A549 (cell line): ENCODE measurements around the gene OR52D1. TPM values are rescaled to one million over a fixed set of nuclear protein-coding genes. Genes with fewer than 3 reads are reported as not detected.
A peak's percentile ranks its signal among the peaks of the same experiment; 100 is the strongest.

Experiments used
- ATAC-seq, 2 experiments: fragments of 200-7000 bp in 1 of 2; fragments of >200 bp in 1 of 2; cut with Nextera tagmentation in 1 of 2; cut with Tn5 transposase in 1 of 2; 3 replicates each; pipeline versions ENCODE4 v1.8.0 to v1.9.1; 2018 to 2020; ENCODE audit warnings: mild to moderate bottlenecking in 1 of 2, moderate library complexity in 1 of 2
- CTCF ChIA-PET: fragments of 300-600 bp; sonication (Branson Sonifier 250); formaldehyde crosslinking; extraction: SDS; loops from one replicate; lab custom pipeline; 2021; ENCODE audit warnings: antibody characterized with exemption, inconsistent platforms; lab: Yijun Ruan, JAX
- POLR2A ChIA-PET: fragments of 350-600 bp; formaldehyde crosslinking; extraction: SDS; loops from one replicate; lab custom pipeline; 2021; ENCODE audit warnings: antibody characterized with exemption, inconsistent platforms; lab: Yijun Ruan, JAX
- DNase-seq, 2 experiments: peaks; one replicate each; pipeline versions ENCODE4 v3.0.0 to v3.0.0-alpha.2; 2011 to 2016; ENCODE audit warnings: low read depth in 1 of 2, low spot score in 1 of 2
- FAIRE-seq: peaks from 2 replicates; lab custom pipeline; 2011; peaks lifted over from hg19 to GRCh38; lab: Jason Lieb, UNC
- H3K27ac ChIP-seq, 2 experiments: fragments of >200 bp; sonication (Bioruptor Twin); formaldehyde crosslinking; 3 replicates each; pipeline ENCODE4 v1.5.1; 2016 to 2017
- H3K4me1 ChIP-seq: fragments of >200 bp; sonication (Bioruptor Twin); formaldehyde crosslinking; 3 replicates; pipeline ENCODE4 v1.6.1; 2016
- H3K4me2 ChIP-seq: fragments of >200 bp; sonication (Bioruptor Twin); formaldehyde crosslinking; 3 replicates; pipeline ENCODE4 v1.6.1; 2016
- H3K4me3 ChIP-seq: fragments of >200 bp; sonication (Bioruptor Twin); formaldehyde crosslinking; 3 replicates; pipeline ENCODE4 v1.5.1; 2016
- H3K9me3 ChIP-seq: fragments of >200 bp; sonication (Bioruptor Twin); formaldehyde crosslinking; 3 replicates; pipeline ENCODE4 v1.6.1; 2016
- CHD2 ChIP-seq: fragments of 150-350 bp; IDR thresholded peaks from 2 replicates; pipeline ENCODE4 v1.6.1; 2014; ENCODE audit warnings: low read length; ENCODE audit not compliant: partially characterized antibody
- EP300 ChIP-seq, 2 experiments: fragments of >200 bp; sonication (Bioruptor Twin); formaldehyde crosslinking; IDR thresholded peaks; 2 replicates in 1 of 2; 3 replicates in 1 of 2; pipeline ENCODE4 v1.6.1; 2016 to 2017
- ESRRA ChIP-seq: fragments of 150-350 bp; IDR thresholded peaks from 2 replicates; pipeline ENCODE4 v1.6.1; 2014; ENCODE audit warnings: mild to moderate bottlenecking, low read length, borderline replicate concordance
- HEYL ChIP-seq: fragments of 250-450 bp; sonication (Bioruptor Pico); IDR thresholded peaks from 2 replicates; pipeline ENCODE4 v1.8.0; 2021; ENCODE audit warnings: mild to moderate bottlenecking, moderate library complexity
- HOXB13 ChIP-seq: fragments of 250-450 bp; sonication (Bioruptor Pico); IDR thresholded peaks from 2 replicates; pipeline ENCODE4 v1.5.0; 2020; ENCODE audit warnings: low read depth, mild to moderate bottlenecking, moderate library complexity
- MAFK ChIP-seq: fragments of 450-650 bp; IDR thresholded peaks from 2 replicates; pipeline ENCODE4 v1.6.1; 2014; ENCODE audit not compliant: partially characterized antibody
- MAZ ChIP-seq: fragments of 150-350 bp; IDR thresholded peaks from 2 replicates; pipeline ENCODE4 v1.6.1; 2014; ENCODE audit warnings: antibody characterized with exemption, low read depth, low read length, borderline replicate concordance
- POLR2AphosphoS2 ChIP-seq: conservative IDR thresholded peaks from 2 replicates; pipeline ENCODE4 v1.6.1; 2012; ENCODE audit warnings: low read length, improper control_type of control experiment, inconsistent platforms
- RAD21 ChIP-seq, 2 experiments: fragments of >200 bp in 1 of 2; sonication (Bioruptor Twin) in 1 of 2; formaldehyde crosslinking in 1 of 2; IDR thresholded peaks in 1 of 2; conservative IDR thresholded peaks in 1 of 2; 2 replicates in 1 of 2; 3 replicates in 1 of 2; pipeline ENCODE4 v1.6.1; 2012 to 2018; ENCODE audit warnings: inconsistent platforms in 1 of 2
- ZFP36 ChIP-seq: fragments of 450-650 bp; IDR thresholded peaks from 2 replicates; pipeline ENCODE4 v1.6.1; 2014; ENCODE audit warnings: borderline replicate concordance; ENCODE audit not compliant: partially characterized antibody
- ZNF302 ChIP-seq: fragments of 250-450 bp; sonication (Bioruptor Pico); IDR thresholded peaks from 2 replicates; pipeline ENCODE4 v1.9.0; 2021; ENCODE audit warnings: inconsistent platforms, mild to moderate bottlenecking, moderate library complexity
- WGBS: methylation state at CpG from one replicate; pipeline ENCODE4 v1.1.6; 2017; ENCODE audit errors: missing lambda C conversion rate; 5-methylcytosine and 5-hydroxymethylcytosine counted together
- polyA plus RNA-seq, 4 experiments: library from polyadenylated mRNA; depleted of rRNA in 3 of 4; stranded (reverse); fragments of >200 nt; fragmentation: RNase III in 1 of 4; extraction: RNeasy Plus Mini Kit Qiagen cat#74134 plus additional on column Dnase treatment in 1 of 4; gene quantifications; 2 replicates in 3 of 4; 3 replicates in 1 of 4; pipeline ENCODE4 v1.2.3, GENCODE V29; 2011 to 2017
- TF ChIP-seq, protein P1 (sequence below): IDR thresholded peaks from 2 replicates; pipeline ENCODE4 v1.6.1; 2012
- TF ChIP-seq, protein P2 (sequence below): fragments of >200 bp; sonication (Bioruptor Twin); formaldehyde crosslinking; IDR thresholded peaks from 3 replicates; pipeline ENCODE4 v1.5.1; 2016
- TF ChIP-seq, protein P3 (sequence below): fragments of >200 bp; sonication (Bioruptor Twin); formaldehyde crosslinking; IDR thresholded peaks from 3 replicates; pipeline ENCODE4 v1.6.1; 2016

OR52D1 gene
- polyA plus RNA-seq, 2 of the 4 experiments (the other 2 are of a cell fraction) = not detected

DNA sequence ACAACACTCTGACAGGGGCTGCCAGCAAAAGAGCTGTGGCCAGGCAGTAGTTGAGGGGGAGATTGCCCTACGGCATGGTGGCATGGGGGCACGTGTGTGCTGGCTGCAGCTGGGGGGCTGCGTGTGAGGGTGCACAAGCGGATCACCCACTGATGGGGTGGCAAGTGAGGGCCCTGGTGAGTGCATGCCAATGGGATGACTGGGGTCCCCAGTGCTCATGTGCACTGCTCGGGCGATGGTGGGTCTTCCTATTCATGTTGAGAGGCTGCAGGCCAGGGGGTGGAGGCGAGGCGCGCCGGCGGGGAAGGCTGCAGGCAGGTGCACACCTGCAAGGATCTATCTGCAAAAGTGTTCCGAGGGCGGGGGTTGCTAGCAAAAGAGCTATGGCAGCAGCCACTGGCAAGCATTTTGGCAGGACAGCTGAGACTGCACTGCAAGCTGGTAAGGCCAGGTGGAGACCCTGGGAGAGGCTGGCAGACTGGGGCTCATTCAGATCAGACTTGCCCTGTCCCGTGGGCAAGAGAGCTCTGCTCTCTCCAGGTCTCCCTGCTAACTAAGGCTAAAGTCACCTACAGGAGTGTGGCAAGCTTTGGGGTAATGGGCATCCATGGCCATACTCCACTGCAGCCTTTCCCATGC lies 27.4 kb upstream of the OR52D1 start:
- DNase-seq (no peak), FAIRE-seq (no peak), ATAC-seq (no peak)
- Histone ChIP-seq H3K4me1 (no peaks in the 10 kb centered on the region), H3K4me2 (no peak overlapping the region), H3K4me3 (no peak overlapping the region), H3K9me3 (no peaks in the 10 kb centered on the region), H3K27ac (no peak overlapping the region)
- TF ChIP-seq RAD21 (conservative IDR thresholded peaks at IDR 0.05 in 1 of 2, IDR thresholded peaks at IDR 0.05 in 1 of 2) = no peak
- TF ChIP-seq, protein P1, sequence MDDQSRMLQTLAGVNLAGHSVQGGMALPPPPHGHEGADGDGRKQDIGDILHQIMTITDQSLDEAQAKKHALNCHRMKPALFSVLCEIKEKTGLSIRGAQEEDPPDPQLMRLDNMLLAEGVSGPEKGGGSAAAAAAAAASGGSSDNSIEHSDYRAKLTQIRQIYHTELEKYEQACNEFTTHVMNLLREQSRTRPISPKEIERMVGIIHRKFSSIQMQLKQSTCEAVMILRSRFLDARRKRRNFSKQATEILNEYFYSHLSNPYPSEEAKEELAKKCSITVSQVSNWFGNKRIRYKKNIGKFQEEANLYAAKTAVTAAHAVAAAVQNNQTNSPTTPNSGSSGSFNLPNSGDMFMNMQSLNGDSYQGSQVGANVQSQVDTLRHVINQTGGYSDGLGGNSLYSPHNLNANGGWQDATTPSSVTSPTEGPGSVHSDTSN = no peak
- TF ChIP-seq, protein P2, sequence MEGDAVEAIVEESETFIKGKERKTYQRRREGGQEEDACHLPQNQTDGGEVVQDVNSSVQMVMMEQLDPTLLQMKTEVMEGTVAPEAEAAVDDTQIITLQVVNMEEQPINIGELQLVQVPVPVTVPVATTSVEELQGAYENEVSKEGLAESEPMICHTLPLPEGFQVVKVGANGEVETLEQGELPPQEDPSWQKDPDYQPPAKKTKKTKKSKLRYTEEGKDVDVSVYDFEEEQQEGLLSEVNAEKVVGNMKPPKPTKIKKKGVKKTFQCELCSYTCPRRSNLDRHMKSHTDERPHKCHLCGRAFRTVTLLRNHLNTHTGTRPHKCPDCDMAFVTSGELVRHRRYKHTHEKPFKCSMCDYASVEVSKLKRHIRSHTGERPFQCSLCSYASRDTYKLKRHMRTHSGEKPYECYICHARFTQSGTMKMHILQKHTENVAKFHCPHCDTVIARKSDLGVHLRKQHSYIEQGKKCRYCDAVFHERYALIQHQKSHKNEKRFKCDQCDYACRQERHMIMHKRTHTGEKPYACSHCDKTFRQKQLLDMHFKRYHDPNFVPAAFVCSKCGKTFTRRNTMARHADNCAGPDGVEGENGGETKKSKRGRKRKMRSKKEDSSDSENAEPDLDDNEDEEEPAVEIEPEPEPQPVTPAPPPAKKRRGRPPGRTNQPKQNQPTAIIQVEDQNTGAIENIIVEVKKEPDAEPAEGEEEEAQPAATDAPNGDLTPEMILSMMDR = no peak
- no peak for TF ChIP-seq POLR2AphosphoS2
- TF ChIP-seq, protein P3, sequence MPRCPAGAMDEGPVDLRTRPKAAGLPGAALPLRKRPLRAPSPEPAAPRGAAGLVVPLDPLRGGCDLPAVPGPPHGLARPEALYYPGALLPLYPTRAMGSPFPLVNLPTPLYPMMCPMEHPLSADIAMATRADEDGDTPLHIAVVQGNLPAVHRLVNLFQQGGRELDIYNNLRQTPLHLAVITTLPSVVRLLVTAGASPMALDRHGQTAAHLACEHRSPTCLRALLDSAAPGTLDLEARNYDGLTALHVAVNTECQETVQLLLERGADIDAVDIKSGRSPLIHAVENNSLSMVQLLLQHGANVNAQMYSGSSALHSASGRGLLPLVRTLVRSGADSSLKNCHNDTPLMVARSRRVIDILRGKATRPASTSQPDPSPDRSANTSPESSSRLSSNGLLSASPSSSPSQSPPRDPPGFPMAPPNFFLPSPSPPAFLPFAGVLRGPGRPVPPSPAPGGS = no peak
- TF ChIP-seq HOXB13 = no peak
- no peak for TF ChIP-seq CHD2
- no peak for TF ChIP-seq MAZ
- no peak for TF ChIP-seq HEYL (CRISPR knock-in tag)
- TF ChIP-seq ZFP36 = no peak
- TF ChIP-seq ZNF302 (CRISPR knock-in tag) = no peak
- TF ChIP-seq ESRRA = no peak
- CTCF ChIA-PET = interaction anchor here (1.1 kb wide), 1 partner anchor 12 kb away, joined by 3 read pairs; the partner anchor contains the start of gene OR51I2
- POLR2A ChIA-PET = no interaction called here
- 30% methylated on average over 11 of the region's 14 CpGs for WGBS

DNA sequence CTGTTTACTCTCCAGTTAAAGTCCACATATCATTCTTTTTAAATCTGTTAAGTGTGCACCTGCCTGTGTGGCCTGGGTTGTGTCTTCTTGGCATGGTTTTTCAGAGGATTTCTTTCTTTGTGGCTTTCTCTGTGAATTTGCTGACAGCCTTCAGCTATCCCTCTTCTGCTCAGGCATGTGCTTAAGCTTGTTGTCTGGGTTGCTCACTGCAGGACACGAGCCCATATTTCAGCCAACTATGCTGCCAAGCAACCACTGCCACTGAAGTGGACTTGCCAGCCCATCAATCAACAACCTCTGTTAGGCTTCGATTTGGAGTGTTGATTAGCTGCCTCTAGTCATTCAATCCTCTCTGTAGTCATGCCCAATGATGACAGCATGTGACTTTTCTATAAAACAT lies 21.0 kb upstream of the OR52D1 start:
- Histone ChIP-seq H3K4me2 (no peak overlapping the region), H3K9me3 (no peaks in the 10 kb centered on the region), H3K27ac (no peak overlapping the region), H3K4me3 (no peak overlapping the region), H3K4me1 (no peaks in the 10 kb centered on the region)
- TF ChIP-seq HOXB13 = no peak
- FAIRE-seq = no peak
- ATAC-seq = no peak
- WGBS = 3% methylated on average over 2 of the region's 2 CpGs
- ChIA-PET CTCF (interaction anchor here (1.9 kb wide), 1 partner anchor 9 kb away, joined by 9 read pairs; no protein-coding TSS in a partner anchor), POLR2A (no interaction called here)
- no peak for DNase-seq

DNA sequence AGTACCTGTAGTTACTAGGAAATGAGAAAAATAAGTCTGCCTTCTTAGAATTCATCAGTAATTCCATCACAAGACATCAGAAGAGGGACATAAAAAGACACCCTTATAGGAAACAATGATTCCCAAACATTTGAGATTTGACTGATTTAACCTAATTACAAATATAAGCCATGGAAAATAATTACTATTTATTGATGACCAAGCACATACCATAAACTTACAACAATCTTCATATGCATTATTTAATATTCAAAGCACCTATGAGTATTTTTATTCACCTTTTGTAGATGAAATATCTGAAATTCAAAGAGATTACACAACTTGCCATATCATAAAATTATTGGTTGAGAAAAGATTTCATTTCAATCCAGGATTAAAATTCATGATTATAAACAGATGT lies 14.6 kb upstream of the OR52D1 start:
- Histone ChIP-seq H3K9me3 (no peaks in the 10 kb centered on the region), H3K4me2 (no peak overlapping the region), H3K4me1 (no peaks in the 10 kb centered on the region)
- POLR2A ChIA-PET = no interaction called here
- ATAC-seq = no peak
- TF ChIP-seq MAFK (peak; percentile 43), EP300 (IDR thresholded peaks at IDR 0.05) (no peak)
- TF ChIP-seq, all 56 proteins: peak for 1
- Histone ChIP-seq H3K27ac (no peak overlapping the region), H3K4me3 (no peak overlapping the region)
- FAIRE-seq (no peak), DNase-seq (no peak)
- CTCF ChIA-PET = no interaction called here
